Measurements from ENCODE around the gene PHF2. TPM values are rescaled to one million over a fixed set of nuclear protein-coding genes. Genes with fewer than 3 reads are reported as not detected.

PHF2 gene
- total and polyA plus RNA-seq, 2 of the 4 experiments (the other 2 are of a cell fraction), result 5.9 to 9.5 TPM

GRCh38 chr9:93562157-93562556, 14.2 kb upstream of the PHF2 start:
- Histone ChIP-seq H3K9me1 (ENCODE audit: insufficient read depth, low read length) (peaks cover 2% of the 10 kb centered on the region), H4K5ac (ENCODE audit: low read depth, low read length) (no peak overlapping the region), H3K4me2 (ENCODE audit: low read depth, low read length) (no peak overlapping the region), H4K8ac (ENCODE audit: low read depth in 2 of 2, low read length in 2 of 2) (no peak overlapping the region), H3K36me3 (ENCODE audit: control insufficient read depth, insufficient read depth, low read length) (peaks cover 43% of the 10 kb centered on the region), H2BK15ac (ENCODE audit: low read depth, low read length) (no peak overlapping the region), H3K79me1 (ENCODE audit: low read depth in 1 of 2, low read length in 2 of 2) (peaks cover 3 to 5% of the 10 kb centered on the region in 2 experiments), H3K18ac (ENCODE audit: low read depth, low read length) (no peak overlapping the region), H2AFZ (replicated peaks; ENCODE audit: low read length, poor library complexity) (no peak overlapping the region), H3K9ac (ENCODE audit: low read depth, low read length) (no peak overlapping the region), H2BK20ac (ENCODE audit: low read depth, low read length) (no peak overlapping the region), H3K4me1 (ENCODE audit: control insufficient read depth, insufficient read depth, low read length) (peaks cover 2% of the 10 kb centered on the region), H4K91ac (ENCODE audit: insufficient read depth, low read depth, low read length) (no peak overlapping the region), H4K20me1 (ENCODE audit: insufficient read depth, low read length) (no peaks in the 10 kb centered on the region), H3K56ac (ENCODE audit: extremely low read depth, insufficient read depth, low read length) (no peak overlapping the region), H3K4ac (ENCODE audit: low read depth, low read length) (no peak overlapping the region), H3K27me3 (ENCODE audit: control insufficient read depth, insufficient read depth, low read length) (no peaks in the 10 kb centered on the region), H3K9me3 (ENCODE audit: control insufficient read depth, insufficient read depth, low read length) (no peaks in the 10 kb centered on the region), H2AK9ac (replicated peaks; ENCODE audit: low read depth, low read length, poor library complexity) (no peak overlapping the region), H3K4me3 (ENCODE audit: insufficient read depth, low read depth, low read length) (no peak overlapping the region), H2AK5ac (ENCODE audit: low read depth, low read length) (no peak overlapping the region), H3K14ac (replicated peaks; ENCODE audit: low read depth, low read length) (no peak overlapping the region), H3K23ac (ENCODE audit: low read depth, low read length) (no peak overlapping the region), H2BK120ac (ENCODE audit: low read depth, low read length) (no peak overlapping the region), H2BK5ac (ENCODE audit: low read depth, low read length, poor library complexity, severe bottlenecking) (no peak overlapping the region), H3K27ac (ENCODE audit: insufficient read depth, low read length) (no peak overlapping the region)
- in situ Hi-C loops (cut with MboI; ENCODE audit: low sequenced_read_pairs), result loop anchor here (10.0 to 25.0 kb wide), 2 partner anchors 107 to 450 kb away; partner anchors contain the start of genes FAM120A and FAM120AOS
- ChIA-PET CTCF (interaction anchor here (0.5 to 1.8 kb wide), 2 partner anchors 76 to 109 kb away, joined by 4 to 5 read pairs; partner anchors contain the start of gene FAM120AOS), POLR2A (ENCODE audit: unreplicated experiment) (no interaction called here)
- no peak for ATAC-seq (ENCODE audit: low read depth)
- intact Hi-C loops (cut with micrococcal nuclease), result loop anchor here (10.0 kb wide), 1 partner anchor 247 kb away; no protein-coding TSS in a partner anchor
- DNase-seq, result no peak
- WGBS, 2 experiments (ENCODE audit: extremely low coverage in 2 of 2, insufficient read length in 1 of 2), result 100% methylated on average over 1 of the region's 2 CpGs; no CpG with 5 or more reads in 1 of the 2 experiments
- dilution Hi-C loops (cut with HindIII; ENCODE audit: low sequenced_read_pairs, unreplicated experiment), result loop anchor here (10.0 kb wide), 1 partner anchor 97 kb away; no protein-coding TSS in a partner anchor
- BruUV-seq (replicated peaks), result no TSS peak
- TF ChIP-seq RAD21 (IDR thresholded peaks at IDR 0.05; ENCODE audit: low read length) (no peak), MXI1 (IDR thresholded peaks at IDR 0.05; ENCODE audit: borderline replicate concordance, low read depth, low read length) (no peak), NFE2L2 (IDR thresholded peaks at IDR 0.05; ENCODE audit: low read depth, low read length) (no peak), SMC3 (IDR thresholded peaks at IDR 0.05; ENCODE audit: low read depth, low read length) (no peak), CTCF (conservative IDR thresholded peaks at IDR 0.05; ENCODE audit: low read depth, low read length) (no peak), MAFK (IDR thresholded peaks at IDR 0.05; ENCODE audit: low read depth, low read length) (no peak), POLR2A (IDR thresholded peaks at IDR 0.05; ENCODE audit: low read depth, low read length) (no peak), ELK1 (IDR thresholded peaks at IDR 0.05; ENCODE audit: borderline replicate concordance, low read depth, low read length) (no peak), CHD1 (IDR thresholded peaks at IDR 0.05; ENCODE audit: low read depth, low read length) (no peak), RCOR1 (IDR thresholded peaks at IDR 0.05; ENCODE audit: insufficient replicate concordance, low read length) (no peak), CEBPB (IDR thresholded peaks at IDR 0.05; ENCODE audit: low read depth, low read length) (no peak), MAZ (IDR thresholded peaks at IDR 0.05; ENCODE audit: borderline replicate concordance, low read depth, low read length) (no peak), BHLHE40 (IDR thresholded peaks at IDR 0.05; ENCODE audit: low read depth, low read length) (no peak), FOS (IDR thresholded peaks at IDR 0.05; ENCODE audit: low read depth, low read length) (no peak), RFX5 (IDR thresholded peaks at IDR 0.05; ENCODE audit: low read depth, low read length) (no peak)
- TF ChIP-seq, protein P1, sequence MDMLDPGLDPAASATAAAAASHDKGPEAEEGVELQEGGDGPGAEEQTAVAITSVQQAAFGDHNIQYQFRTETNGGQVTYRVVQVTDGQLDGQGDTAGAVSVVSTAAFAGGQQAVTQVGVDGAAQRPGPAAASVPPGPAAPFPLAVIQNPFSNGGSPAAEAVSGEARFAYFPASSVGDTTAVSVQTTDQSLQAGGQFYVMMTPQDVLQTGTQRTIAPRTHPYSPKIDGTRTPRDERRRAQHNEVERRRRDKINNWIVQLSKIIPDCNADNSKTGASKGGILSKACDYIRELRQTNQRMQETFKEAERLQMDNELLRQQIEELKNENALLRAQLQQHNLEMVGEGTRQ (IDR thresholded peaks at IDR 0.05; ENCODE audit: low read depth, low read length), result no peak
